Breast epithelium (tissue), 4 donors: ENCODE data around the gene TCF7L1. TPM values are rescaled to one million over a fixed set of nuclear protein-coding genes. Genes with fewer than 3 reads are reported as not detected.

Experiments
- DNase-seq, 2 donors: peaks; one replicate each; pipeline ENCODE4 v3.0.0-alpha.2; 2019; ENCODE audit warnings: low spot score in 2 of 2
- H3K27ac ChIP-seq, 2 donors: fragments of 200-600 bp; sonication (generic) in 1 of 2; one replicate each; pipeline ENCODE4 v1.5.1; 2016 to 2019; ENCODE audit warnings: mild to moderate bottlenecking in 1 of 2
- H3K27me3 ChIP-seq, 2 donors: fragments of 200-600 bp; sonication (generic) in 1 of 2; one replicate each; pipeline versions ENCODE4 v1.5.1 to v1.6.0; 2017 to 2019; ENCODE audit warnings: control low read depth in 1 of 2, mild to moderate bottlenecking in 1 of 2
- H3K36me3 ChIP-seq: fragments of 200-600 bp; one replicate; pipeline ENCODE4 v1.5.1; 2019
- H3K4me1 ChIP-seq, 2 donors: fragments of 200-600 bp; sonication (generic); one replicate each; pipeline ENCODE4 v1.5.1; 2016 to 2019; ENCODE audit warnings: control low read depth in 1 of 2
- H3K4me3 ChIP-seq, 3 donors: fragments of 200-600 bp; sonication (generic); 1 replicate in 2 of 3; 2 replicates in 1 of 3; pipeline ENCODE4 v1.5.1; 2016 to 2019; ENCODE audit warnings: mild to moderate bottlenecking in 3 of 3, moderate library complexity in 2 of 3
- H3K9me3 ChIP-seq, 2 donors: fragments of 200-600 bp; sonication (generic) in 1 of 2; one replicate each; pipeline ENCODE4 v1.5.1; 2016 to 2019; ENCODE audit warnings: control low read depth in 1 of 2
- CTCF ChIP-seq, 3 donors: fragments of 450-650 bp; IDR thresholded peaks; one replicate each; pipeline ENCODE4 v1.5.1; 2016 to 2017; ENCODE audit warnings: antibody characterized with exemption in 3 of 3, mild to moderate bottlenecking in 3 of 3, moderate library complexity in 3 of 3
- POLR2A ChIP-seq: fragments of 450-650 bp; IDR thresholded peaks from one replicate; pipeline ENCODE4 v1.6.1; 2016; ENCODE audit warnings: antibody characterized with exemption, mild to moderate bottlenecking, moderate library complexity
- POLR2AphosphoS5 ChIP-seq, 3 donors: sonication (generic); formaldehyde crosslinking; IDR thresholded peaks; one replicate each; pipeline ENCODE4 v1.6.1; 2017; ENCODE audit warnings: antibody characterized with exemption in 3 of 3
- intact Hi-C: fragments of 100-400 bp; cut with DNase I; formaldehyde crosslinking; loops from one replicate; pipeline ENCODE4 v1.15.1; 2023; ENCODE audit warnings: low total_unique reads
- total RNA-seq, 3 donors: library from RNA; depleted of rRNA; stranded (reverse); fragments of >200 nt; gene quantifications; one replicate each; pipeline ENCODE4 v1.1.0, GENCODE V29; 2016

Gene TCF7L1
- total RNA-seq, 3 donors from 2014 or later, result 3.4 to 6.9 (median 5.9) TPM

GRCh38 chr2:85230679-85231467, 97.7 kb downstream of the TCF7L1 start:
- TF ChIP-seq POLR2A, result no peak
- TF ChIP-seq CTCF (IDR thresholded peaks at IDR 0.05), result no peak
- no peak for TF ChIP-seq POLR2AphosphoS5 (IDR thresholded peaks at IDR 0.05)
- Histone ChIP-seq H3K4me1 (no peaks in the 10 kb centered on the region), H3K27me3 (no peaks in the 10 kb centered on the region), H3K36me3 (no peaks in the 10 kb centered on the region), H3K27ac (peak overlapping the region in 1 of 2 donors; percentile 48), H3K9me3 (no peaks in the 10 kb centered on the region), H3K4me3 (no peak overlapping the region)
- no peak for DNase-seq
- intact Hi-C loops, result no loop called here

- no peaks in the 10 kb centered on the region for H3K4me1 ChIP-seq
- no peak for DNase-seq
- no peaks in the 10 kb centered on the region for H3K36me3 ChIP-seq
- no peak overlapping the region for H3K4me3 ChIP-seq
- no peak for TF ChIP-seq POLR2AphosphoS5 (IDR thresholded peaks at IDR 0.05)
- no peak for TF ChIP-seq POLR2A
- no peak for TF ChIP-seq CTCF (IDR thresholded peaks at IDR 0.05)
- H3K27ac ChIP-seq, result peak overlapping the region in 1 of 2 donors; percentile 48
- H3K27me3 ChIP-seq, result no peaks in the 10 kb centered on the region
- H3K9me3 ChIP-seq, result no peaks in the 10 kb centered on the region
- intact Hi-C loops, result no loop called here
Measured at GRCh38 chr2:85231468-85231805, 98.2 kb downstream of the TCF7L1 start.

GRCh38 chr2:85231952-85232351, 98.8 kb downstream of the TCF7L1 start:
- Histone ChIP-seq H3K4me1 (no peaks in the 10 kb centered on the region), H3K9me3 (no peaks in the 10 kb centered on the region), H3K36me3 (no peaks in the 10 kb centered on the region), H3K4me3 (no peak overlapping the region), H3K27ac (no peak overlapping the region), H3K27me3 (no peaks in the 10 kb centered on the region)
- intact Hi-C loops, result no loop called here
- no peak for DNase-seq
- TF ChIP-seq CTCF (IDR thresholded peaks at IDR 0.05) (no peak), POLR2A (no peak), POLR2AphosphoS5 (IDR thresholded peaks at IDR 0.05) (no peak)

- no peaks in the 10 kb centered on the region for H3K36me3 ChIP-seq
- no peaks in the 10 kb centered on the region for H3K27me3 ChIP-seq
- TF ChIP-seq CTCF (IDR thresholded peaks at IDR 0.05) (no peak), POLR2A (no peak), POLR2AphosphoS5 (IDR thresholded peaks at IDR 0.05) (no peak)
- no peak for DNase-seq
- no peaks in the 10 kb centered on the region for H3K4me1 ChIP-seq
- intact Hi-C loops, result no loop called here
- H3K9me3 ChIP-seq, result no peaks in the 10 kb centered on the region
- no peak overlapping the region for H3K4me3 ChIP-seq
- H3K27ac ChIP-seq, result no peak overlapping the region
Measured at GRCh38 chr2:85234868-85235267, 101.7 kb downstream of the TCF7L1 start.

GRCh38 chr2:85235281-85235680, 102.1 kb downstream of the TCF7L1 start:
- Histone ChIP-seq H3K27ac (no peak overlapping the region), H3K4me3 (no peak overlapping the region), H3K27me3 (no peaks in the 10 kb centered on the region), H3K9me3 (no peaks in the 10 kb centered on the region), H3K4me1 (no peaks in the 10 kb centered on the region), H3K36me3 (no peaks in the 10 kb centered on the region)
- DNase-seq, result no peak
- intact Hi-C loops, result no loop called here
- TF ChIP-seq CTCF (IDR thresholded peaks at IDR 0.05) (no peak), POLR2AphosphoS5 (IDR thresholded peaks at IDR 0.05) (no peak), POLR2A (no peak)
